GM08714 (cell line): ENCODE results near the gene GRIN2A.

Experiments used
- H3K4me3 ChIP-seq: fragments of 200-500 bp; sonication (Bioruptor generic); 2 replicates; pipeline ENCODE4 v1.5.1; 2014; ENCODE audit warnings: mild to moderate bottlenecking, low read length, inconsistent platforms
- ZNF274 ChIP-seq: IDR thresholded peaks from 2 replicates; pipeline ENCODE4 v1.6.1; 2012; ENCODE audit warnings: mild to moderate bottlenecking, low read depth, low read length

Gene GRIN2A

GRCh38 chr16:10169031-10169430 is 13.2 kb downstream of the GRIN2A start:
- no peak for TF ChIP-seq ZNF274
- no peak overlapping the region for H3K4me3 ChIP-seq

GRCh38 chr16:10168258-10168657 is 14.0 kb downstream of the GRIN2A start:
- no peak overlapping the region for H3K4me3 ChIP-seq
- no peak for TF ChIP-seq ZNF274

DNA sequence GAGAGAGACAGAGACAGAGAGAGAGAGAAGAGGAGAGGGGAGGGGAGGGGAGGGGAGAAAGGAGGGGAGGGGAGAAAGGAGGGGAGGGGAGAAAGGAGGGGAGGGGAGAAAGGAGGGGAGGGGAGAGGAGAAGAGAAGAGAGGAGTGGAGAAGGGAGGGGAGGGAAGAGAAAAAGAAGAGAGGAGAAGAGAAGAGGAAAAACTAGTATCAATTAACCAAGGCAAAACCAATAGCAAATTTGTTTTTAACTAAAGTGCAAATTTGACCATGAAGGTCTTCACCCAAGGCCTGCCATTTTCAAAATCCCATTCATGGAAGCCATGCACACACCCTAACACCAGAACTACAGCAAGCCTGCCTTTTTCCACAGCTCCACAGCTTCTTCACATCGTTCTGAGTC is 16.6 kb downstream of the GRIN2A start:
- no peak for TF ChIP-seq ZNF274
- no peak overlapping the region for H3K4me3 ChIP-seq

DNA sequence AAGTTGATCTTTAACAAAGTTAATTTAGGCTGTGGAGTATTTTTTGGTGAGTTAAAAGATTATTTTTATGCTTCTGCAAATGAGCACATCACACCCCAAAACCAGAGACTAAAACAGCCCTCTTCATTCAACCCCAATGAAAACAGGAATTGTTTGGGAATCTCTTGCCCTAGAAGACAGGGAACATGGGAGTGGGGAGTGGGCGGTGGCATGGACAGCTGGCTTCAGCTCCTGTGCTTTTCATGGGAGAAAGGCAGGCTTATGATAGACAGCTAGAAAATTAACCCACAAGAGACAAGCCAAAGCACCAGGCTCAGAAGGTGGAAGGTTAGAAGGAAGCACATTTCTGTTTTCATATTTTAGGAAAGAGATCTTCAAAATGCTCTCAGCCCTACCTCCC is 19.2 kb downstream of the GRIN2A start:
- H3K4me3 ChIP-seq = no peak overlapping the region
- TF ChIP-seq ZNF274 = no peak

DNA sequence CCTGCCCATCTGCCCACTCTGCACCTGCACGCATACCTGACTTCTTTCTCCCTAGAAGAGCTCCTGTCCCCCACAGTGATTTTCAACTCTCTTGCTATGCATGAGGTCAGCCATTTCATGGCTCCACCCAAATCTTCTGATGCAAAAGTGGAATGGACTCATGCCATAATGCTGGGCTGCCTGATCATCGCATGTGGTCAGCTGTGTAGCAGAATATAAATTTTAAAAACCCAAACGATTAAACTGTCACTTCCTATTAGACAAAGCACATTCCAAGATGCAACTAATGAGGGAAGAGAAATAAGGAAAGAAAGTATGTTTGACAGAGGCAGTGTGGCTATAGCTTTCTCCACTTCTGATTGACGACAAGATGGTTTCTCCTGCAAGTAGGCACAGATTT is 26.1 kb downstream of the GRIN2A start:
- no peak overlapping the region for H3K4me3 ChIP-seq
- TF ChIP-seq ZNF274 = no peak

GRCh38 chr16:10154389-10154788 is 27.8 kb downstream of the GRIN2A start:
- no peak for TF ChIP-seq ZNF274
- no peak overlapping the region for H3K4me3 ChIP-seq

GRCh38 chr16:10153985-10154384 is 28.2 kb downstream of the GRIN2A start:
- no peak overlapping the region for H3K4me3 ChIP-seq
- TF ChIP-seq ZNF274 = no peak

DNA sequence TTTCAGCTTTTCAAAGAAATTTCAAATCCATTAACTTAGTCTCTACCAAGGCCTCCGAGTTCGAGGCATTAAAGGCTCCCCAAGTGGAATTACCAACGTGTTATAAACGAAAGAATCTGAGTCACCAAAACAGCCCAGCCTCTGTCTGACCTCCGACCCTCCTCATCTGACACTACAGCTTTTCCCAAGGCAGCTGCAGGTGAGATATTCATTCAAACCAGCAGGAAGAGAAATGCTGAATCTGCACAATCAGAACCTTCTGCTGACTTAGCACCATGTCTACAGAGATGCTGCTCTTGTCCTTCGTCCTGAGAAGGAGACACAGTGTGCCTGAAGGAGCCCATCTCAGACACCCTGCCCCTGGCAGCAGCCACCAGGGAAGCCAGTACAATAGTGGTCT is 30.5 kb downstream of the GRIN2A start:
- H3K4me3 ChIP-seq = no peak overlapping the region
- TF ChIP-seq ZNF274 = no peak

DNA sequence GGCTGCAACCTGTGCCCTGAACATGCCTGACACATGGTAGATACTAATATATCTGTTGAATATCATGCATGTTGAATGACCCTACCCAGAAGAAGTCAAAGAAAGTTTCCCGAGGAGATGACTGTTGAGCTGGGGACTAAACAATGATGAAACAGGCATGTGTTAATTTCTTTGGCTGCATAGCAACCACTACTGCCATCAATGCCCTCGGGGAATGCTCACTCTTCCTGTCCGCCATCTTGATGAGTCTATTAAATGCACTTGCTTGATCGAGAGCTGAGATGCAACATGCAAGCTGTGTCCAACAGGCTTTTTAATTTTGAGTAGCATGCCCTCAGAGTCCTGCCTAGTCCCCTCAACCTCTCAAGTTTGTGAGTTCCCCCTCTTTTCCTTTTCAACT is 31.3 kb downstream of the GRIN2A start:
- no peak overlapping the region for H3K4me3 ChIP-seq
- no peak for TF ChIP-seq ZNF274

- TF ChIP-seq ZNF274 = no peak
Observed at GRCh38 chr16:10145542-10146035, 36.6 kb downstream of the GRIN2A start.

DNA sequence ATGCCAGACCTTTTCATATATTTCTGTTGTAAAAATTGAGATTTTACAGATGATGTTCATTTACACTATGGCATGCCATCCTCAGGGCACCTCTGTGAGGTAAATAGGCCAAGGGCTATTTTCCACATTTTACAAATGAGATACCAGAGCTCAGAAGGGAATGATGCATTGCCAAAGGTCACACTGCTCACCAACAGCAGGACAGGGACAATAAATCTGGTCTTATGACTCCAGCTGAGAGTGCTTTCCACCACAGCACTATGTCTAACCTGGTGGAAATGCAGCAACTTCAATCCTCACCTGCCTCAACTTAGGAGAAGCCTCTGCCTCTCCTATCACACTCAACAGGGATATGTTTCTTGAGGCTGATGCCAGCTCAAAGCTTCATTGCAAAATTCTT is 40.6 kb downstream of the GRIN2A start:
- TF ChIP-seq ZNF274 = no peak
- H3K4me3 ChIP-seq = no peak overlapping the region

More at GRCh38 chr16:10145542-10146035, 36.6 kb downstream of the GRIN2A start:
- H3K4me3 ChIP-seq = no peak overlapping the region

DNA sequence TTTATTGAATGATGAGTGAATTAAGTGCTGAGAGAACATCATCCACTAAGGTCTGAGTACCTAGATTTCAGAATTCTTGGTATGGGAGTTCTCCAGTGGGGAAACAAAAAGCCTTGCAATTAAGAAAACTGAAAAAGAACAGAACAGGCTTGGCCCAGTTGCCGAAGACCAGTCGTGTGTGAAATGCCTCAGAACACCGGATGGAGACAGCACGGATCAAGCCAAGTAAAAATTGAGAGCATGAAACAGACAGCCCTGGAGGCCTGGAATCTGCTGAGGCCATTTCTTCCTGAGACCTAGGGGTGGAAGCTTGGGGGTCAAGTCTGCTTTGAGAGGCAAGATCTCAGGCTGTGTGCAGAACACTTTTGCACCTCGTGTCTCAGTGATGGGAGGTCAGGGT is 43.3 kb downstream of the GRIN2A start:
- no peak overlapping the region for H3K4me3 ChIP-seq
- no peak for TF ChIP-seq ZNF274

DNA sequence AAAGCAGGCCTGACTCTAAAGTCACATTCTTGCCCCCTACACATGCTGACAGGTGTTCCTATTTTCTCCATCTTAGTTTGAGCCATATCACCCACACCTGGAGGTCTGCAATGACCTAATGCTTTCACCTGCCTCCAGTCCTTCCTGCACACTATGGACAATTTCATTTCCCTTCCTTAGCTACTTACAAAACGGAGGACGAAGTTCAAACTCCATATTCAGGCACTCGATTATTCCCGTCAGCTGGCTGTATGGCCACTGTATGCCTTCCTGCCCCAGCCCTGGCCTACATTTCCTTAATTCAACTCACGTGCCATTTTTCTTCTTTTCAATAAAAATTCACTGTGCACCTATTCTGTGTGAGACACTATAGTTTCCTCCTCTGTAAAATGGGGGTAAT is 44.9 kb downstream of the GRIN2A start:
- H3K4me3 ChIP-seq = no peak overlapping the region
- TF ChIP-seq ZNF274 = no peak

DNA sequence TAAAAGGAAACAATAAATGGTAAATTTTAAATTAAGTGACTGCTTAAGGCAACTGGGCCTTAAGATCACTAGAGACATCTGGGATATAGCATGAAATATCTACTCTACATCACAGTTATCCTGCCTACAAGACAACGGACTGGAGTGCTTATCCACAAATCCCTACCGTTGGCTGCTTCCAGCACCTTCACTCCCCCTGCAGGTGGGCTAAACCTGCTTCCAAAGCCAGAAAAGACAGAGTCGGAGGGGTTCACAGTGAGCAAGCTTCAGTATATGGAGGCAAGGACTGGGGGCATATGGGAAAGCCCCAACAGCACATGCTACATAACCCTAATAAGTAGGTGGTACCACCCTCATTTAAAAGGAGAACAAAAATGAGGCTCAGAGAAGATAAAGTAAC is 45.3 kb downstream of the GRIN2A start:
- no peak overlapping the region for H3K4me3 ChIP-seq
- TF ChIP-seq ZNF274 = no peak

- no peak overlapping the region for H3K4me3 ChIP-seq
- no peak for TF ChIP-seq ZNF274
Observed at GRCh38 chr16:10130538-10130937, 51.7 kb downstream of the GRIN2A start.
